Thoracic aorta (tissue), 2 donors: ENCODE data around the gene ELOVL1. TPM values are rescaled to one million over a fixed set of nuclear protein-coding genes. Genes with fewer than 3 reads are reported as not detected.

ENCODE experiments used
- ATAC-seq: fragments of 150-250 bp; one replicate; pipeline ENCODE4 v1.8.0; 2017; ENCODE audit warnings: low read depth; ENCODE audit not compliant: insufficient number of reproducible peaks, low FRiP score
- DNase-seq: peaks from one replicate; pipeline ENCODE4 v3.0.0-alpha.2; 2020; ENCODE audit warnings: low spot score
- H3K27ac ChIP-seq, 2 donors: fragments of 200-600 bp; sonication (generic); 1 replicate in 1 of 2; 2 replicates in 1 of 2; pipeline ENCODE4 v1.5.1; 2016; ENCODE audit warnings: mild to moderate bottlenecking in 2 of 2, moderate library complexity in 2 of 2
- H3K27me3 ChIP-seq: fragments of 200-600 bp; sonication (generic); replicated peaks from 2 replicates; pipeline ENCODE4 v1.6.0; 2016; ENCODE audit warnings: mild to moderate bottlenecking; ENCODE audit not compliant: insufficient read depth
- H3K36me3 ChIP-seq: fragments of 200-600 bp; sonication (generic); one replicate; pipeline ENCODE4 v1.5.1; 2016
- H3K4me1 ChIP-seq, 2 donors: fragments of 200-600 bp; sonication (generic); 1 replicate in 1 of 2; 2 replicates in 1 of 2; pipeline versions ENCODE4 v1.5.1 to v1.6.0; 2016; ENCODE audit warnings: low read depth in 2 of 2, mild to moderate bottlenecking in 1 of 2; ENCODE audit not compliant: control insufficient read depth in 1 of 2
- H3K4me3 ChIP-seq: fragments of 200-600 bp; sonication (generic); 2 replicates; pipeline ENCODE4 v1.5.1; 2016; ENCODE audit warnings: mild to moderate bottlenecking
- H3K9me3 ChIP-seq: fragments of 200-600 bp; sonication (generic); 2 replicates; pipeline ENCODE4 v1.5.1; 2016
- CTCF ChIP-seq: fragments of 200-600 bp; sonication (generic); IDR thresholded peaks from one replicate; pipeline ENCODE4 v1.5.1; 2019; ENCODE audit warnings: antibody characterized with exemption
- total RNA-seq, 2 donors: library from RNA; depleted of rRNA; stranded (reverse); fragments of >200 nt; gene quantifications; one replicate each; pipeline versions ENCODE4 v1.1.0 to v1.2.3, GENCODE V29; 2016

The ELOVL1 gene
- total RNA-seq, 2 donors from 2014 or later, result 36.3 to 40.8 TPM

- no peak for ATAC-seq
- DNase-seq, result no peak
Measured at GRCh38 chr1:43315963-43316737, 51.7 kb downstream of the ELOVL1 start.

GRCh38 chr1:43315481-43315880, 52.3 kb downstream of the ELOVL1 start:
- ATAC-seq (no peak), DNase-seq (no peak)
- H3K27ac ChIP-seq, result no peak overlapping the region
- no peak for TF ChIP-seq CTCF
- no peaks in the 10 kb centered on the region for H3K27me3 ChIP-seq
- H3K4me1 ChIP-seq, result no peaks in the 10 kb centered on the region
- no peaks in the 10 kb centered on the region for H3K36me3 ChIP-seq
- H3K4me3 ChIP-seq, result no peak overlapping the region
- no peaks in the 10 kb centered on the region for H3K9me3 ChIP-seq

More at GRCh38 chr1:43315963-43316737, 51.7 kb downstream of the ELOVL1 start:
- Histone ChIP-seq H3K36me3 (no peaks in the 10 kb centered on the region), H3K27me3 (no peaks in the 10 kb centered on the region), H3K27ac (no peak overlapping the region), H3K9me3 (no peaks in the 10 kb centered on the region), H3K4me1 (no peaks in the 10 kb centered on the region), H3K4me3 (no peak overlapping the region)
- no peak for TF ChIP-seq CTCF

- no peak for TF ChIP-seq CTCF
- no peak overlapping the region for H3K27ac ChIP-seq
- DNase-seq (no peak), ATAC-seq (no peak)
- H3K9me3 ChIP-seq, result no peaks in the 10 kb centered on the region
- no peak overlapping the region for H3K4me3 ChIP-seq
- H3K4me1 ChIP-seq, result no peaks in the 10 kb centered on the region
- H3K36me3 ChIP-seq, result no peaks in the 10 kb centered on the region
- no peaks in the 10 kb centered on the region for H3K27me3 ChIP-seq
Measured at GRCh38 chr1:43314233-43314632, 53.6 kb downstream of the ELOVL1 start.

- ATAC-seq (no peak), DNase-seq (no peak)
- Histone ChIP-seq H3K4me1 (no peaks in the 10 kb centered on the region), H3K36me3 (no peaks in the 10 kb centered on the region), H3K4me3 (no peak overlapping the region), H3K9me3 (no peaks in the 10 kb centered on the region), H3K27me3 (no peaks in the 10 kb centered on the region), H3K27ac (no peak overlapping the region)
- no peak for TF ChIP-seq CTCF
Measured at GRCh38 chr1:43313771-43314170, 54.0 kb downstream of the ELOVL1 start.

Other genes with a start within 250 kb of the ELOVL1 start
- 10 to 100 TPM; 27.1 to 55.9 TPM for gene EBNA1BP2, start 195.7 kb downstream of the ELOVL1 start, total RNA-seq
- under 1 TPM; 0.27 to 0.42 TPM for gene CFAP57, start 195.7 kb downstream of the ELOVL1 start, total RNA-seq
- gene TMEM125, start 98.0 kb downstream of the ELOVL1 start, total RNA-seq, result under 1 TPM in 1 of 2 donors, not detected in 1; 0.63 TPM
- not detected for gene C1orf210, start 82.4 kb downstream of the ELOVL1 start, total RNA-seq
- gene TIE1, start 67.0 kb downstream of the ELOVL1 start, total RNA-seq, result 10 to 100 TPM; 23.7 to 25.7 TPM
- gene MPL, start 30.2 kb downstream of the ELOVL1 start, total RNA-seq, result not detected
- under 1 TPM; 0.35 to 0.41 TPM for gene CDC20, start 9.0 kb downstream of the ELOVL1 start, total RNA-seq
- 10 to 100 TPM; 33.8 to 52.7 TPM for gene MED8, start 21.8 kb upstream of the ELOVL1 start, total RNA-seq
- 10 to 100 TPM; 50.0 to 65.3 TPM for gene SZT2, start 21.9 kb upstream of the ELOVL1 start, total RNA-seq
- 10 to 100 TPM; 57.7 to 70.0 TPM for gene HYI, start 85.9 kb upstream of the ELOVL1 start, total RNA-seq
- gene PTPRF, start 162.9 kb upstream of the ELOVL1 start, total RNA-seq, result 10 to 100 TPM; 43.9 to 55.1 TPM